Right forelimb (tissue), 1 donor: ENCODE results near the gene RBM46.
"Not testable (repeated sequence)": the region's sequence is repeated elsewhere in the genome, so short reads cannot be mapped to it uniquely, and the experiment has no call there.

ENCODE experiments used
- DNase-seq: peaks from one replicate; pipeline ENCODE4 v3.0.0-alpha.2; 2018

Gene RBM46

DNA sequence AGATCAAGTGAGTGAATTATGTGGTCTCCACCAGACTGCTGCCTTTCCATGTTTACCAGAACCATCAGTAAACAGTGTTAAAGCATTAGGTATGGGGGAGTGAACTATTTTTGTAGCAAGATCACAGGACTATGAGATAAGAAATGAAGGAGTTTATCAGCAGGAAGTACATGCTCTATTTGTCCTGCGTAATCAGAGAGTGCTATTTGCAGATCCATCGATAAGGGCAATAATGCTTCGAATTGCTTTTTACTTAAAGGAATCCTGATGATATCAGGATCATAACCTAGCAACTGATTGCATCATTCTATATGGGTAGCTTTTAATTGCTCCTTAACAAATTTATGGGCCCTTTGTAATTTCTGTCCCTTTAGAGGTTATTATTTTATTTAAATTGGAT is 57.1 kb downstream of the RBM46 start:
- no peak for DNase-seq

DNA sequence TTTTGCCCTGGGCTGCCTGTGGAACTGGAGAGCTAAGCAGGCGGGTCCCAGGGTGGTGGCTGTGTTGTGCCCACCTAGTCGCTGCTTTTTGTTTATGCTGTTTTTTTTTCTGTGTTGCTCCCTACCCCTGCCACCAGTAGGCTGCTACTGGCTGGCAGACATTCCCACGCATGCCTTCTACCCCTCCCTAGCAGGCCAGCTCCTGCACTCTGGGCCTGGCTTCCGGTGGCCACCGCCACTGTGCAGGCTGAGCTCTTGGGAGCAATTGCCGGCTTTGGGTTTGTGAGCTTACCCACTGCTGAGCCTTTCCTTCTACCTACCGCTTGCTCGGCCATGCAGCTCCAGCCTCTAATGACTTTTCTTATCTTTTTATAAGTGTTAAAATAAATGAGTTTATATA is 57.6 kb downstream of the RBM46 start:
- DNase-seq = no peak

DNA sequence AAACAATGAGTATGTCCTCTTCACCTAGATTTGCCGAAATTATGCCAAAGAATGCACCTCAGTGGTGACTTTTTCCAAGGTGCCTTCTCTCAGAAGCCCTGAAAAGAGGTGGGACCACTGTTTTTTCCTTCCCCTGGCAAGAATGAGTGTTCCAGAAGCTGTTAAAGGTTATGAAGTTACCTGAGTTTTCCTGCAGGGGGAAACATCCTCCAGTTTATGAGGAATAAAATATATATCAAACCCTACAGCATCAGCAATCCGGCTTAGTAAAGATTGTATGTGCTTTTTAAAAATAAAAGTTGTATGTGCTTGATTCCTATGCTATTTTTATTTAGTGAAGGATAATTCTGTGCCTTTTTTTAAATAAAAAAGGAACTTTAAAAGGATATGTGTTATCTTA is 73.3 kb downstream of the RBM46 start:
- DNase-seq = no peak

DNA sequence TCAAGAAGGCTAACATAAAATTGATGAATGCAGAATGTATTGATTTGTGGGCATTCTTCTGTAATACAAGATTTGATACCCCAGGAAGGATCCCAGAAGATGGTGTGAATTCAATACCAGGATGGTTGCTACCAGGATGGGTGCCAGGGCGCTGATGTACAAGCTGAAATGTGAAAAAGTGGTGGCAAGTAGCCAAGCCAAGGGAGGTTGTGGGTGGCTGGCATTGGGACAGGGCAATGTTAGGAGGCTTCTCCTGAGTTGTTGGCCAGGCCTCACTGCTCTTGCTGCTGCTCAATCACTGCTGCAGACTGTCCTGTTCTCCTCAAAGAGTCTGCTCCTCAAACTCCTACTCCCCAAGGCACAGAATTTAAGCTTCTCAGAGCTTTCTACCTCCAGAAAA is 77.1 kb downstream of the RBM46 start:
- DNase-seq = no peak

DNA sequence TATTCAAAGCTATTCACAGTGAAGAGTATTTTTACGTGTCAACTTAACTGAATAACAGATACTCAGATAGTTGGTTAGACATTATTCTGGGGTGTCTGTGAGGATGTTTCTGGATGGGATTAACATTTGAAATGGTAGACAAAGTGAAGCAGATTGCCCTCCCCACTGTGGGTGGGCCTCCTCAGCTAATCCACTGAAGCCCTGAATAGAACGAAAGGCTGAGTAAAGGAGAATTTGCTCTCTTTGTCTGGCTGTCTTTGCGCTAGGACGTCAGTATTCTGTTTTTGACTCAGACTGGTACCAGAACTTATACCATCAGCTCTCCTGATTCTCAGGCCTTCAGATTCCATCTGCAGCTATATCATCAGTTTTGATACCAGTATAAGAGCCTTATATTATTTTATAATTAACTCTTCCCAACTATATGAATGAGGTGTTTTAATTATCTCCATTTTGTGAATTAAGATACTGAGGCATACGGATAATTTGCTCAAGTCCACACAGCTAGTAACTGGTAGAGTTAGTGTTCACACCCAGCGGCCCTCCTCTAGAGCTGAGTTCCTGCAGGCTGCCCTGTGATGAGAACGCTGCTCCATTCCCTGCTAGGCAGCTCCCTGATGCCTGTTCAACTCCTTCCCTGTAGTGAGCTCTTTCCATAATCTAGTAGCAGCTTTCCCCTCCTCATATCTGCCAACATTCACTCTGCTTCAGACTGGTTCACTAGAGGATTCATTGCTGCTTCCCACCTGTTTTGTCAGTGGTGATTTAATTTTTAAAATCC is 87.5 kb downstream of the RBM46 start:
- no peak for DNase-seq

DNA sequence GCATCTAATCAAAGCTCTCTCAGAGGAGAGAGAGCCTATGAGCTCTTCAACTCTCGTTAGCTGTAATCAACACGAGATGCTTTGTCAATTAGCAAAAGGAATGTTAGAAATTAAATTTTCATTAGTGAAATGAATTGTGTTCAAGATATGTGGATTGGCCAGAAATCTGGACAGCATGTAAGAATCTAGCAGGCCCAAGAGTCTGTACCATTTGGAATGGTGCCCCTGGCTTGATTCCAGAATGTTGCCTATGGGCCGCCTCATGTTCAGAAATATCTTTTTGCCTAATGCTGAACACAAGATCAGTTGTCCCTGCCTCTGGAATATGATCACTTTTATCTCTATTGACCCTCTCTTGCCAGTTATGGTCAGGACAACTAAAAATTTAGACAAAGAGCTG is 88.2 kb downstream of the RBM46 start:
- DNase-seq = no peak

DNA sequence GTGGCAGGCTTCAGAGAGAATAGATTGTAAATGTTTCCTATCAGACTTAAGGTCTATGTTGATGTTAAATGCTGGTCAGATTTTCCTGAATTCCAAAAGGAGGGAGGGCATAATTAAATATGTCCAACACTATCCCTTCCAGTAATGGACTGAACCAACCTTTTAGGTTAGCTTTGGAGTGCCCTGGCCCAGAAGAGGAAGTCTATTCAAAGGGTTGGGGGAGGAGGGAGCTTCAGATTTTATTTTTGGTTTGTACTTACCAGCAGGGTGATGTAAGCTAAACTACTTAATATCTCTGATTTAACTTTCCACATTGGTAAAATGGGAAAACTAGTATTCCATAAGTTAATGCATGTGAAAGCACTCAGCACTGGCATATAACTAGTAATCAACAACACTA is 91.1 kb downstream of the RBM46 start:
- DNase-seq = no peak

DNA sequence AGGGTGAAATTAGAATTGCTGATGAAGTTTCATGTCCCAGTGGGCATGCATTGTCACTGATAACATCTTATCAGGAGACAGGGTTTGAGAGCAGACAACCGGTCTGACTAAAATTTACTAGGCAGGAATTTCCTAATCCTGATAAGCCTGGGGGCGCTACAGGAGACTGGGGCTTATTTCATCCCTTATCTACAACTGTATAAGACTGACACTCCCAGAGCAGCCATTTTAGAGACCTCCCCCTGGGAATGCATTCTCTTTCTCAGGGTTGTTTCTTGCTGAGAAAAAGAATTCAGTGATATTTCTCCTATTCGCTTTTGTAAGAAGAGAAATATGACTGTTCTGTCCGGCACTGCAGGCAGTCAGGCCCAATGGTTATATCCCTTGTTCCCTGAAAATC is 93.0 kb downstream of the RBM46 start:
- DNase-seq = not testable (repeated sequence)

DNA sequence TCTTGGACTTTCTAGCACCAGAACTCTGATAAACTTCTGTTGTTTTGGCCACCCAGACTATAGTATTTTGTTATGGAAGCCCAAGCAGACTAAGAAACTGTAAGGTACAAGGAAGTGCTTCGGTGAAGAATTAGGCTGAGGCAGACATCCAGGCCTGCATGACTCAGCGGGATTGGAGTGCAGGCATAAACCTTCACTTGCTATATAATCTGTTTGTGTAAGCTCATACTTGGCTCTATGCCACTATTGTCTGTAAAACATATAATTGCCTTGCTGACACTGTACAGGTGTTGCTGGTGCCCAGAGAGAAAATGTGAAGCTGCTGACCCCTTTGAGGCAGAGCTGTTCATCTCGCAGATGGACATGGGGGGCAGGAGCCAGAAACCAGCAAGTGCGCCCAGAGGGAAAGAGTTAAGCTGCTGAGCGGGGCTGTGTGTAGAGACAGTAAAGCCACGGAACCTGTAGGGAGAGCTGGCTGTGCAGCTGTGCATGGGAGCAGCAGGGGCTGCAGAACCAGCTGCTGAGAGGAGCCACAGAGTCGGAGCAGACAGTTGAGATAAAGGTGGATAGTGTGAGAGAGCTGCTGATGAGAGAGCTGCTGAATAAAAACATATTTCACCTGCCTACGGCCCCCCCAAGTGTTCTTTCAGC is 96.2 kb downstream of the RBM46 start:
- DNase-seq = no peak
